HG03135 (cell line): Measurements from ENCODE around the gene ISM1.

ENCODE experiments used
- ATAC-seq: cut with Tn5 transposase; IDR thresholded peaks from one replicate; pipeline ENCODE4 v1.9.1; 2021; ENCODE audit warnings: mild to moderate bottlenecking, moderate library complexity; ENCODE audit not compliant: unreplicated experiment

The ISM1 gene

GRCh38 chr20:13302647-13303450, 81.8 kb downstream of the ISM1 start:
- peak; percentile 81 for ATAC-seq

GRCh38 chr20:13305284-13305683, 84.2 kb downstream of the ISM1 start:
- no peak for ATAC-seq

GRCh38 chr20:13307562-13308163, 86.6 kb downstream of the ISM1 start:
- no peak for ATAC-seq

- no peak for ATAC-seq
Measured at GRCh38 chr20:13312300-13312699, 91.2 kb downstream of the ISM1 start.

GRCh38 chr20:13313201-13313600, 92.1 kb downstream of the ISM1 start:
- ATAC-seq: no peak

- ATAC-seq: no peak
Measured at GRCh38 chr20:13317439-13317838, 96.4 kb downstream of the ISM1 start.

GRCh38 chr20:13318871-13319521, 97.9 kb downstream of the ISM1 start:
- ATAC-seq: no peak

- no peak for ATAC-seq
Measured at GRCh38 chr20:13320702-13321101, 99.6 kb downstream of the ISM1 start.

- no peak for ATAC-seq
Measured at GRCh38 chr20:13321416-13321815, 100.3 kb downstream of the ISM1 start.

GRCh38 chr20:13322198-13322597, 101.1 kb downstream of the ISM1 start:
- ATAC-seq: no peak

DNA sequence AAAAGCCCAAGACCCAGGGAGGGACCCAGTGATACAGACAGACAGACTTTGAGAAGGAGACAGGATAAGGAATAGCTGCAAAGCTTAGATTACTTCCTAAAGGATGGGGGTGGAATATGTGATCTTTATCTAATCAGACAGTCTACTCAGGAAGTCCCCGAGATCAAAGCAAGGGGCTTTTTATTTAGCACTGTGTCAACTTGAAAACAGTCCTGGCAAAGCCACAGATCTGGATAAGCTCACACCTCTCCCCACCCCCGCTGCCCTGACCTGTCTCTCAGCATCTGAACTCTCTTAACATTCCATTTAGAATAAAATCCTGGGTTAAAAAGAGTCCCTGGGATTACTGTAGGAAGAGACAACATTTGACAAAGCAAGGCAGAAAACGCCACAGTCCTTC, 101.5 kb downstream of the ISM1 start:
- no peak for ATAC-seq

DNA sequence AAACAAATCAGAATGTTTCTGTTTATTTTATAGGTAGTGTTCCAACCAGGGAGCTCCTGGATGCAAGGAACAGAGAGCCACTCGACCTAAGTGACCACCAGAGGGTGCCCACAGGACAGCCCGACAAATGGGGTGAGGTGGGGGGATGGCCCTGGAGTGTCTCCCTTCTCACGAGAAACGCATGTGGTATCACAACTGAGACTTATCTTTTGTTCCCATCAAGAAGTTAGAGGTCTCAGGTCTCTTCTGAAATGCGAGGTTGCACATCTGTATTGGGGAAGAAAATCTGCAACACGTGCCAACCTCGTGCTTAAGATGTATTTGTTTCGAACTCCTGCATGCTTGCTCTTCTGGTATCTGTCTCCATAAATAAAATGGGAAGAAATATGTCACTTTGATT, 104.0 kb downstream of the ISM1 start:
- ATAC-seq: no peak

DNA sequence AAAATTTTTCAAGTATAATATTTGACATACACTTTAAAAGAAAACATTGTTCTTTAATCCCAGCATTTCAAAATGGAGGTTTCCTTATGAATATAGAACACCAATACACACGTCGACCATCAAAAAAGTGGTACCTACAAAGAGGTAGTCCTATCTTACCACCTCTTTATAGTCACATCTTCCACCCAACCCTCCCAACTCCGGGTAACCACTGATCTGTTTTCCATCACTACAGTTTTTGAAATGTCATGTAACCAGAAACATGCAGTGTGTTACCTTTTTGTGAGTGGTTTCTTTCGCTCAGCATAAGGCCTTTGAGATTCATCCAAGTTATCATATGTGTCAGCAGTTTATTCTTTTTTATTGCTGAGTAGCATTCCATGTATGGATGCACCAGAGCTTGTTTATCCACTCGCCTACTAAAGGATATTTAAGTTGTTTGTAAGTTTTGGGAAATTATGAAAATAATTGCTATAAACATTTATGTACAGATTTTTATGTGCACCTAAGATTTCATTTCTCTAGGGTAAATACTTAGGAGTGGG, 104.8 kb downstream of the ISM1 start:
- no peak for ATAC-seq

DNA sequence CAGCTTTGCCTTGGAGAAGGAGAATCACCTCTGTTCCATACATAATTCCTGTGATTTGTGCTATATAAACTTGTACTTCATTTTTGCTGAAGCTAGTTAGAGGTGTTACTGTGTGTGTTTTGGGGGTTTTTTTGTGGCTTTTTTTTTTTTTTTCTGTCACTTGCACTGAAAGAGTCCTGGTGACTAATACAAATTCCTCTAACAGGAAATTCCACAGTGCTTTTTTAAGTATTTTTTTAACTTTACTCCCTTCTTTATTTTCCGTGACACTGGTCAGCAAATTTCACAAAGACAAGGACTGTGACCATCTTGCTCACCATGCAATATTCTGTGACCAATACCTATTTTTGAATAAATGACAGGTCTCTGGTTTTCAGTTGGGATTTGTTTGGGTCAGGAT, 110.5 kb downstream of the ISM1 start:
- ATAC-seq: no peak

DNA sequence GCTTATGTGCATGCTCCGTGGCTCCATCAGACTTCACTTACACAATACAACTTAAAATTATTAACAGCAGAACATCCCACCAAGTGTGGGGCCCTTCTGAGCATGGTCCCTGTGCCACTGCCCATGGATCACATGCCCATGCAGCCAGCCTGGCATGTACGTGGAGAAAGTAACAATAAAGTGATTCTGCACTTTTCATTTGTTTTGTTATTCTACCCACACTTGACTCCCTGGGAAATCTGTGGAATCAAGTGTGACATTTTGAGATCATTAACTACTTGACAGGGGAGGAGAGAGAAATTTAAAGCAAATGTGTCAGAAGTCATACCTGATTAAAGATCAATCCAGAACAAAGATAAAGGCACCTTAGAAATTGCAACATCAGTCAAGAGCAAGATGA, 112.0 kb downstream of the ISM1 start:
- ATAC-seq: no peak

- ATAC-seq: no peak
Measured at GRCh38 chr20:13333793-13334192, 112.7 kb downstream of the ISM1 start.

- ATAC-seq: no peak
Measured at GRCh38 chr20:13336308-13337089, 115.4 kb downstream of the ISM1 start.

GRCh38 chr20:13337090-13337784, 116.2 kb downstream of the ISM1 start:
- no peak for ATAC-seq

- no peak for ATAC-seq
Measured at GRCh38 chr20:13338097-13338661, 117.1 kb downstream of the ISM1 start.

DNA sequence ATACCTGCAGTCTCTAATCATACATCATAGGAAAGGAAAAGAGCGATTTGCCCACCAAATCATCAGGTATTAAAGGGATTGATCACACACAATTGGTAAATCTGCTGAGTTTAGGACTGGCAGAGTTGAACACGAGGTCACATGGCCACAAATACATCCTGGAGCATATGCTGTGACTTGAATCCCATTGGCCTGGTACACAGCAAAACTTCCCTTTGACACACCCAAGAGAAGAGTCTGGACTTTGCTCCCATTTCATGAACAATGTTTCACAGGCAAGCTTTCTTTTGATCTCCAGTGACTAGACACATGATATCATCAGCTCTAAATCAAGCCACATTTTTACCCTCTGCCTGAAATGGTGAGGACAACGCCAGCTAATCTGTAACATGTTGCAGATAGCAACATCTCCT, 117.9 kb downstream of the ISM1 start:
- no peak for ATAC-seq
